PC-9 (cell line): Measurements from ENCODE around the gene RSPH9.

ENCODE experiments used
- CTCF ChIP-seq: fragments of 200-600 bp; sonication (generic); conservative IDR thresholded peaks from 2 replicates; pipeline ENCODE4 v1.6.1; 2017; ENCODE audit warnings: mixed run types, antibody characterized with exemption, mild to moderate bottlenecking, moderate library complexity
- EZH2 ChIP-seq: fragments of 200-600 bp; sonication (generic); IDR thresholded peaks from 2 replicates; pipeline ENCODE4 v1.8.0; 2017; ENCODE audit warnings: antibody characterized with exemption, low read depth

GRCh38 chr6:43707767-43708166, 62.9 kb downstream of the RSPH9 start:
- TF ChIP-seq CTCF (no peak), EZH2 (no peak)
